HEK293 (cell line): ENCODE results near the gene VKORC1.

Experiments used
- CTCF ChIA-PET: fragments of 350-600 bp; formaldehyde crosslinking; extraction: SDS; loops from one replicate; lab custom pipeline; 2021; ENCODE audit warnings: antibody characterized with exemption; lab: Yijun Ruan, JAX
- POLR2A ChIA-PET: fragments of 300-600 bp; formaldehyde crosslinking; extraction: SDS; loops from one replicate; lab custom pipeline; 2020; ENCODE audit warnings: antibody characterized with exemption, inconsistent platforms; lab: Yijun Ruan, JAX
- H3K27ac ChIP-seq: fragments of 200-500 bp; sonication (Bioruptor generic); 2 replicates; pipeline ENCODE4 v1.5.1; 2014; ENCODE audit warnings: low read depth, low read length, control low read depth, inconsistent platforms; ENCODE audit errors: extremely low read depth
- H3K36me3 ChIP-seq, 2 experiments: fragments of 200-500 bp in 1 of 2; sonication (Bioruptor generic) in 1 of 2; 1 replicate in 1 of 2; 2 replicates in 1 of 2; pipeline ENCODE4 v1.5.1; 2014 to 2017; ENCODE audit warnings: inconsistent platforms in 2 of 2, low read length in 2 of 2; ENCODE audit not compliant: control insufficient read depth in 2 of 2, insufficient read depth in 1 of 2
- H3K4me1 ChIP-seq: fragments of 200-500 bp; sonication (Bioruptor generic); 2 replicates; pipeline ENCODE4 v1.5.1; 2014; ENCODE audit warnings: mild to moderate bottlenecking, low read length, inconsistent platforms; ENCODE audit not compliant: control insufficient read depth, insufficient read depth
- H3K4me3 ChIP-seq: 2 replicates; pipeline ENCODE4 v1.5.1; 2011; ENCODE audit warnings: low read depth, mild to moderate bottlenecking, control low read depth, low read length, moderate library complexity
- H3K9me3 ChIP-seq: fragments of 200-500 bp; sonication (Bioruptor generic); 2 replicates; pipeline ENCODE4 v1.5.1; 2014; ENCODE audit warnings: low read depth, low read length, inconsistent platforms; ENCODE audit not compliant: control insufficient read depth, insufficient read depth
- ATF2 ChIP-seq: fragments of 450-650 bp; formaldehyde crosslinking; IDR thresholded peaks from 2 replicates; pipeline ENCODE4 v1.5.1; 2016; ENCODE audit warnings: missing biosample characterization, missing genetic modification characterization, low read depth
- EGR2 ChIP-seq: fragments of 450-650 bp; formaldehyde crosslinking; IDR thresholded peaks from 2 replicates; pipeline ENCODE4 v1.5.1; 2016; ENCODE audit warnings: low read depth, missing biosample characterization, missing genetic modification characterization
- INSM2 ChIP-seq: fragments of 450-650 bp; formaldehyde crosslinking; IDR thresholded peaks from 2 replicates; pipeline ENCODE4 v1.5.1; 2016; ENCODE audit warnings: missing biosample characterization, missing genetic modification characterization
- KLF17 ChIP-seq: fragments of 450-650 bp; formaldehyde crosslinking; IDR thresholded peaks from 2 replicates; pipeline ENCODE4 v1.5.1; 2016; ENCODE audit warnings: missing biosample characterization, missing genetic modification characterization
- KLF8 ChIP-seq: fragments of 450-650 bp; formaldehyde crosslinking; IDR thresholded peaks from 2 replicates; pipeline ENCODE4 v1.5.1; 2016; ENCODE audit warnings: missing biosample characterization, missing genetic modification characterization
- KLF9 ChIP-seq: fragments of 450-650 bp; formaldehyde crosslinking; IDR thresholded peaks from 2 replicates; pipeline ENCODE4 v1.5.1; 2016; ENCODE audit warnings: missing biosample characterization, missing genetic modification characterization, low read depth
- OVOL3 ChIP-seq: fragments of 450-650 bp; formaldehyde crosslinking; IDR thresholded peaks from 2 replicates; pipeline ENCODE4 v1.5.1; 2016; ENCODE audit warnings: missing biosample characterization, missing genetic modification characterization
- ZBTB11 ChIP-seq: fragments of 450-650 bp; formaldehyde crosslinking; conservative IDR thresholded peaks from 2 replicates; pipeline ENCODE4 v1.5.1; 2016; ENCODE audit warnings: low read depth, missing biosample characterization, missing genetic modification characterization
- ZBTB17 ChIP-seq: fragments of 450-650 bp; formaldehyde crosslinking; IDR thresholded peaks from 2 replicates; pipeline ENCODE4 v1.5.1; 2016; ENCODE audit warnings: missing biosample characterization, missing genetic modification characterization
- ZBTB48 ChIP-seq: fragments of 450-650 bp; formaldehyde crosslinking; IDR thresholded peaks from 2 replicates; pipeline ENCODE4 v1.5.1; 2016; ENCODE audit warnings: missing biosample characterization, missing genetic modification characterization
- ZNF155 ChIP-seq: fragments of 450-650 bp; formaldehyde crosslinking; IDR thresholded peaks from 2 replicates; pipeline ENCODE4 v1.5.1; 2016; ENCODE audit warnings: missing biosample characterization, missing genetic modification characterization
- ZNF174 ChIP-seq: fragments of 450-650 bp; formaldehyde crosslinking; IDR thresholded peaks from 2 replicates; pipeline ENCODE4 v1.5.0; 2017; ENCODE audit warnings: missing biosample characterization, mild to moderate bottlenecking, missing genetic modification characterization
- ZNF350 ChIP-seq: fragments of 450-650 bp; formaldehyde crosslinking; IDR thresholded peaks from 2 replicates; pipeline ENCODE4 v1.5.0; 2017; ENCODE audit warnings: missing biosample characterization, mild to moderate bottlenecking, missing genetic modification characterization
- ZNF394 ChIP-seq: fragments of 450-650 bp; formaldehyde crosslinking; IDR thresholded peaks from 2 replicates; pipeline ENCODE4 v1.5.1; 2016; ENCODE audit warnings: missing biosample characterization, missing genetic modification characterization, mild to moderate bottlenecking, moderate library complexity, borderline replicate concordance
- ZNF521 ChIP-seq: fragments of 450-650 bp; formaldehyde crosslinking; IDR thresholded peaks from 2 replicates; pipeline ENCODE4 v1.5.1; 2017; ENCODE audit warnings: missing biosample characterization, mild to moderate bottlenecking, missing genetic modification characterization
- ZNF529 ChIP-seq: fragments of 450-650 bp; formaldehyde crosslinking; IDR thresholded peaks from 2 replicates; pipeline ENCODE4 v1.5.1; 2017; ENCODE audit warnings: missing genetic modification characterization, missing biosample characterization; ENCODE audit not compliant: insufficient replicate concordance
- ZNF580 ChIP-seq: fragments of 450-650 bp; formaldehyde crosslinking; IDR thresholded peaks from 2 replicates; pipeline ENCODE4 v1.5.1; 2016; ENCODE audit warnings: missing biosample characterization, missing genetic modification characterization
- ZNF629 ChIP-seq: fragments of 450-650 bp; formaldehyde crosslinking; IDR thresholded peaks from 2 replicates; pipeline ENCODE4 v1.5.1; 2017; ENCODE audit warnings: missing biosample characterization, missing genetic modification characterization
- ZNF692 ChIP-seq: fragments of 450-650 bp; formaldehyde crosslinking; IDR thresholded peaks from 2 replicates; pipeline ENCODE4 v1.5.1; 2016; ENCODE audit warnings: missing biosample characterization, missing genetic modification characterization
- ZNF747 ChIP-seq: fragments of 450-650 bp; formaldehyde crosslinking; IDR thresholded peaks from 2 replicates; pipeline ENCODE4 v1.5.1; 2016; ENCODE audit warnings: missing biosample characterization, missing genetic modification characterization
- ZNF785 ChIP-seq: fragments of 450-650 bp; formaldehyde crosslinking; IDR thresholded peaks from 2 replicates; pipeline ENCODE4 v1.5.1; 2016; ENCODE audit warnings: missing biosample characterization, missing genetic modification characterization
- TF ChIP-seq, protein P1 (sequence below): fragments of 450-650 bp; formaldehyde crosslinking; IDR thresholded peaks from 2 replicates; pipeline ENCODE4 v1.5.1; 2016; ENCODE audit warnings: missing biosample characterization, missing genetic modification characterization
- TF ChIP-seq, protein P2 (sequence below): fragments of 450-650 bp; formaldehyde crosslinking; IDR thresholded peaks from 2 replicates; pipeline ENCODE4 v1.5.1; 2017; ENCODE audit warnings: missing biosample characterization, missing genetic modification characterization

The VKORC1 gene

GRCh38 chr16:31071861-31072260, 22.7 kb downstream of the VKORC1 start:
- POLR2A ChIA-PET = interaction anchor here (3.9 kb wide), 1 partner anchor 46 kb away, joined by 52 read pairs; the partner anchor contains the start of gene KAT8
- CTCF ChIA-PET = interaction anchor here (0.6 to 2.8 kb wide), 3 partner anchors 22 to 86 kb away, joined by 3 to 12 read pairs (median 3); partner anchors contain the start of gene HSD3B7
- Histone ChIP-seq H3K27ac (peak overlapping the region; percentile 83; the same call in 1 of the 2 replicates), H3K36me3 (peaks cover 0 to 13% of the 10 kb centered on the region in 2 experiments; a peak in 1 of 3 replicates), H3K4me1 (no peaks in the 10 kb centered on the region), H3K4me3 (peak overlapping the region; percentile 93), H3K9me3 (no peaks in the 10 kb centered on the region)
- TF ChIP-seq ZNF155 (tag by site-specific recombination) (no peak), ZBTB17 (tag by site-specific recombination) (no peak), ZNF394 (tag by site-specific recombination) (peak; percentile 53; the same call in 1 of the 2 replicates), KLF8 (no peak), ZNF529 (tag by site-specific recombination) (no peak), ZNF580 (tag by site-specific recombination) (no peak), ZNF747 (no peak), ZBTB11 (tag by site-specific recombination) (no peak), ZNF629 (tag by site-specific recombination) (peak; percentile 97), KLF17 (tag by site-specific recombination) (peak; percentile 68; the same call in 1 of the 2 replicates), OVOL3 (no peak), INSM2 (tag by site-specific recombination) (peak; percentile 67; the same call in 1 of the 2 replicates), ZBTB48 (tag by site-specific recombination) (no peak), EGR2 (tag by site-specific recombination) (no peak), ATF2 (tag by site-specific recombination) (peak; percentile 83), ZNF350 (no peak), ZNF174 (no peak), ZNF692 (tag by site-specific recombination) (peak; percentile 29; the same call in 1 of the 2 replicates), KLF9 (no peak), ZNF521 (tag by site-specific recombination) (no peak), ZNF785 (no peak)
- TF ChIP-seq, protein P1, sequence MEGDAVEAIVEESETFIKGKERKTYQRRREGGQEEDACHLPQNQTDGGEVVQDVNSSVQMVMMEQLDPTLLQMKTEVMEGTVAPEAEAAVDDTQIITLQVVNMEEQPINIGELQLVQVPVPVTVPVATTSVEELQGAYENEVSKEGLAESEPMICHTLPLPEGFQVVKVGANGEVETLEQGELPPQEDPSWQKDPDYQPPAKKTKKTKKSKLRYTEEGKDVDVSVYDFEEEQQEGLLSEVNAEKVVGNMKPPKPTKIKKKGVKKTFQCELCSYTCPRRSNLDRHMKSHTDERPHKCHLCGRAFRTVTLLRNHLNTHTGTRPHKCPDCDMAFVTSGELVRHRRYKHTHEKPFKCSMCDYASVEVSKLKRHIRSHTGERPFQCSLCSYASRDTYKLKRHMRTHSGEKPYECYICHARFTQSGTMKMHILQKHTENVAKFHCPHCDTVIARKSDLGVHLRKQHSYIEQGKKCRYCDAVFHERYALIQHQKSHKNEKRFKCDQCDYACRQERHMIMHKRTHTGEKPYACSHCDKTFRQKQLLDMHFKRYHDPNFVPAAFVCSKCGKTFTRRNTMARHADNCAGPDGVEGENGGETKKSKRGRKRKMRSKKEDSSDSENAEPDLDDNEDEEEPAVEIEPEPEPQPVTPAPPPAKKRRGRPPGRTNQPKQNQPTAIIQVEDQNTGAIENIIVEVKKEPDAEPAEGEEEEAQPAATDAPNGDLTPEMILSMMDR (tag by site-specific recombination) = no peak
- TF ChIP-seq, protein P2, sequence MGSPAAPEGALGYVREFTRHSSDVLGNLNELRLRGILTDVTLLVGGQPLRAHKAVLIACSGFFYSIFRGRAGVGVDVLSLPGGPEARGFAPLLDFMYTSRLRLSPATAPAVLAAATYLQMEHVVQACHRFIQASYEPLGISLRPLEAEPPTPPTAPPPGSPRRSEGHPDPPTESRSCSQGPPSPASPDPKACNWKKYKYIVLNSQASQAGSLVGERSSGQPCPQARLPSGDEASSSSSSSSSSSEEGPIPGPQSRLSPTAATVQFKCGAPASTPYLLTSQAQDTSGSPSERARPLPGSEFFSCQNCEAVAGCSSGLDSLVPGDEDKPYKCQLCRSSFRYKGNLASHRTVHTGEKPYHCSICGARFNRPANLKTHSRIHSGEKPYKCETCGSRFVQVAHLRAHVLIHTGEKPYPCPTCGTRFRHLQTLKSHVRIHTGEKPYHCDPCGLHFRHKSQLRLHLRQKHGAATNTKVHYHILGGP = no peak
